Mesothelial cell of epicardium (in vitro differentiated cells): ENCODE data around the gene TTC28. TPM values are rescaled to one million over a fixed set of nuclear protein-coding genes. Genes with fewer than 3 reads are reported as not detected.

ENCODE experiments used
- DNase-seq, 2 experiments: peaks; one replicate each; pipeline ENCODE4 v3.0.0; 2021; ENCODE audit warnings: low spot score in 2 of 2; ENCODE audit not compliant: unreplicated experiment in 2 of 2
- H3K27ac Mint-ChIP-seq: 2 replicates; pipeline ENCODE4 v1.8.0; 2021; ENCODE audit warnings: mixed read lengths
- H3K27me3 Mint-ChIP-seq: 2 replicates; pipeline ENCODE4 v1.8.0; 2021; ENCODE audit warnings: low read depth, mixed read lengths
- H3K36me3 Mint-ChIP-seq: 2 replicates; pipeline ENCODE4 v1.8.0; 2021; ENCODE audit warnings: mixed read lengths
- H3K4me1 Mint-ChIP-seq: 2 replicates; pipeline ENCODE4 v1.8.0; 2021; ENCODE audit warnings: mixed read lengths
- H3K4me3 Mint-ChIP-seq: 2 replicates; pipeline ENCODE4 v1.8.0; 2021; ENCODE audit warnings: mild to moderate bottlenecking, moderate library complexity, mixed read lengths
- H3K9me3 Mint-ChIP-seq: 2 replicates; pipeline ENCODE4 v1.8.0; 2021; ENCODE audit warnings: mixed read lengths
- total RNA-seq: library from RNA; stranded (reverse); gene quantifications from 3 replicates; pipeline ENCODE4 v1.2.1, GENCODE V29; 2021
- TF ChIP-seq, protein P1 (sequence below): fragments of 200-600 bp; sonication (generic); IDR thresholded peaks from one replicate; pipeline ENCODE4 v1.5.0; 2021; ENCODE audit warnings: antibody characterized with exemption; ENCODE audit not compliant: unreplicated experiment

The TTC28 gene
- total RNA-seq, 1 donor from 2014 or later, result 95.9 TPM

DNA sequence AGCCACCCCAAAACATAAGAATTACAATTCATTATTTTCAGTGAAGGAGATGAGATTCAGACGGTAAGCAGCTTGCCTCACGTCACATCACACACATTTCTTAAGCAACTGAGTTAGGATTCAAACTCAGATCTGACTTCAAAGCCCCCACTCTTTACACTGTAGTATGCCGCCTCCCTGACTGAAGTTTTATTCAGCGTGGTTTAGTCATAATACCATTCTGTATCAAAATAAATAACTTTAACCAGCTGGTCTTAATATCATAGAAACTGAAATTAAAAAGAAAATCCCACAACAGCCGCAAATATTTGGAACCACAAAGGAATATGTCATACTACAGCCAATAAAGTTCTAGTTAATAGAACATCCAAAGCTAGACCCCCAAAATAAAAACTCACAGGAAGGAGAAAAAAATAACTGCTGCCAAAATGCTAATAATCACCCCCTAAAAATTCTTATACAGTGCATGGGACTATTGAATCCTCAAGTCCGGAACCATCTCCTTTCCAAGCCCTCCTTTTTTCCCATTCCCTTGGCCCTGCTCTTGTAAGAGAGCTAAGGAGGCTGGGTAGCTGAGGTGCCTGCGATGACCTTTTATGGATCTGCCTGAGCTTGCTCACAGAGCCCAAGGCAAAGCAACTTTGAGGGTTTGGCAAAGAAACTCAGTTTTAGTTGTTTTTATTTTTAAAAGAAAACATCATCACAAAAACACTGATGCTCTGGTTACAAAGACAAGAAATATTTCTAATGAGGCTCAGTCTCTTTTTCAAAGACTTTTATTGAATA is 334.5 kb downstream of the TTC28 start:
- peak overlapping the region; percentile 61 for H3K27ac Mint-ChIP-seq
- TF ChIP-seq, protein P1, sequence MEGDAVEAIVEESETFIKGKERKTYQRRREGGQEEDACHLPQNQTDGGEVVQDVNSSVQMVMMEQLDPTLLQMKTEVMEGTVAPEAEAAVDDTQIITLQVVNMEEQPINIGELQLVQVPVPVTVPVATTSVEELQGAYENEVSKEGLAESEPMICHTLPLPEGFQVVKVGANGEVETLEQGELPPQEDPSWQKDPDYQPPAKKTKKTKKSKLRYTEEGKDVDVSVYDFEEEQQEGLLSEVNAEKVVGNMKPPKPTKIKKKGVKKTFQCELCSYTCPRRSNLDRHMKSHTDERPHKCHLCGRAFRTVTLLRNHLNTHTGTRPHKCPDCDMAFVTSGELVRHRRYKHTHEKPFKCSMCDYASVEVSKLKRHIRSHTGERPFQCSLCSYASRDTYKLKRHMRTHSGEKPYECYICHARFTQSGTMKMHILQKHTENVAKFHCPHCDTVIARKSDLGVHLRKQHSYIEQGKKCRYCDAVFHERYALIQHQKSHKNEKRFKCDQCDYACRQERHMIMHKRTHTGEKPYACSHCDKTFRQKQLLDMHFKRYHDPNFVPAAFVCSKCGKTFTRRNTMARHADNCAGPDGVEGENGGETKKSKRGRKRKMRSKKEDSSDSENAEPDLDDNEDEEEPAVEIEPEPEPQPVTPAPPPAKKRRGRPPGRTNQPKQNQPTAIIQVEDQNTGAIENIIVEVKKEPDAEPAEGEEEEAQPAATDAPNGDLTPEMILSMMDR, result no peak
- DNase-seq, result no peak
- H3K27me3 Mint-ChIP-seq, result no peaks in the 10 kb centered on the region
- no peak overlapping the region for H3K4me3 Mint-ChIP-seq
- H3K4me1 Mint-ChIP-seq, result peaks cover 44% of the 10 kb centered on the region
- H3K36me3 Mint-ChIP-seq, result peaks cover 3% of the 10 kb centered on the region
- H3K9me3 Mint-ChIP-seq, result peaks cover under 1% of the 10 kb centered on the region

DNA sequence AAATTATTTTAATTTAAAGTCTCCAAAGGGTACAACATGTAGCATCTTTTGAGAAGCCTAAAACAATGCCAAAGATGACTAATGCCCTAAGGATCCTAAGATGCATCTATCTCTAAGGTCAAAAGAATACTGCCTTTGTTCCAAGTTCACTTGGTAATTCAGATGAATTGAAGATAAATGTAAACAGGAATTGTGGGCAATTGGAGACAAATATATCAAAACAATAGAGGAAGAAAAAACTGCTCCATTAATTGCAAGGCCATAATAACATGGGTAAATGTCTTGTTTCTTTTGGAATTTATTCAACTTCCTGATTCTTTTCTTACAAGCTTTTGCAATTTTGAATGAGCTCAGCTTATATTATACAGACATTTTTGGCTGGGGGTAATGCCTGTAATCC is 338.6 kb downstream of the TTC28 start:
- Mint-ChIP-seq H3K4me1 (peaks cover 25% of the 10 kb centered on the region), H3K27ac (peak overlapping the region; percentile 76), H3K36me3 (peaks cover 20% of the 10 kb centered on the region), H3K4me3 (no peak overlapping the region), H3K27me3 (no peaks in the 10 kb centered on the region), H3K9me3 (peaks cover 24% of the 10 kb centered on the region)
- DNase-seq, result no peak
- TF ChIP-seq, protein P1, result no peak

DNA sequence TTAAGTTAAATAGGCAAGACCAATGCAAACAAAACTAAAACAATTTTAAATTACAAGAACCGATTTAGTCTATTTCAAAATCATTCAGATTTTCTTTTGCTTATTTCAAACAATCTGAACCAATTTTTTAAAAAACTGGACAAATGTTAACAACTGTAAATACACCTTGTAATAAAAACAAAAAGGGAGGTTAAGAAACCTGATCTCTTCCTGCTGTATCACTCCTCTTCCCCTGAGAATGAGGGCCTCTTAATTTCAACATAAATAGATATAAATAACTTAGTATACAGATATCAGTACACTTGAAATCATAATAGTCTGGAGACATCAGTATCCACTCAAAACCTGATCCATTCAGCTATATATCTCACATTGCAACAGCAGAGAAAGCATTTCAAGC is 346.6 kb downstream of the TTC28 start:
- TF ChIP-seq, protein P1, result no peak
- Mint-ChIP-seq H3K9me3 (peaks cover 21% of the 10 kb centered on the region), H3K27ac (no peak overlapping the region), H3K4me3 (no peak overlapping the region), H3K36me3 (peaks cover 8% of the 10 kb centered on the region), H3K4me1 (peaks cover 32% of the 10 kb centered on the region), H3K27me3 (no peaks in the 10 kb centered on the region)
- DNase-seq, result no peak

DNA sequence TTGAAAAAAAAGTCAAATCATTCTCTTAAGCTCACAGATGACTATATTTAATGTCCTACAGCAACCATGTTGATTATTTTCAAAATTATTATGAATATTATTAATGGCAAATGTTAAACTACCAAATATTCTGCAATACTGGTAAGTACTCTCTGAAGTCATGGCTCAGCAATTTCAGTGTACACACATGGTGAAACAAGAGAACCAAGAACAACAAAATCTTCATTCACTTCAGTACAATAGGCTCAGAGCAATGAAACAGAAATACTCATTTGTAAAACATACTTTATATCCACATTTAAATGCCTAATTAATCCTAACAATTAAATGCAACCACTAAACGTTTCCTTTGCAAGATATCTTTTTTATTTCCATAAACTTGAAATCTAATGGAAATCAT is 347.2 kb downstream of the TTC28 start:
- Mint-ChIP-seq H3K4me1 (peaks cover 34% of the 10 kb centered on the region), H3K27me3 (no peaks in the 10 kb centered on the region), H3K27ac (no peak overlapping the region), H3K36me3 (peaks cover 7% of the 10 kb centered on the region), H3K4me3 (no peak overlapping the region), H3K9me3 (peaks cover 17% of the 10 kb centered on the region)
- DNase-seq, result no peak
- TF ChIP-seq, protein P1, result no peak

DNA sequence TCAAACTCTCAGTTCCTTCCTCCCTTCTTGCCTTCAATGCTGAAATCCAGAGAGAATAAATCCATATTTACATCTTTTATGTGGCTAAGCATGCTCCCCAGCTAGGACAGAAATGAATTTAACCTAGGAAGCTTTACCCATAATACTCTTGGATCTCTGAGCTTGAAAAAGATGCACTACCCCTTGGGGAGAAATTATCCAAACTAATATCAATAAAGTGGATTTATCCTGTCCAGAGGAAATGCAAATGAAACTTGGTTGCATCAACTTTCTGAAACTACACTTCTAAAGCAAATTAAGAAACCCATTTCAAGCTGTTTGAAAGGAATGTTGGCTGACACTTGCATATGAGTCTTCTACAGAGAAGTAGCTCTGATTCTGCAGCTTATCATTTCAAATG is 347.9 kb downstream of the TTC28 start:
- Mint-ChIP-seq H3K9me3 (peaks cover 14% of the 10 kb centered on the region), H3K27ac (peak overlapping the region; percentile 22), H3K27me3 (no peaks in the 10 kb centered on the region), H3K36me3 (peaks cover 7% of the 10 kb centered on the region), H3K4me3 (no peak overlapping the region), H3K4me1 (peaks cover 34% of the 10 kb centered on the region)
- TF ChIP-seq, protein P1, result no peak
- DNase-seq, result no peak
